Gastrocnemius medialis (tissue), 4 donors: ENCODE measurements around the gene AP3M1.

Source experiments
- CTCF ChIP-seq, 5 experiments: fragments of 450-650 bp in 3 of 5; fragments of 200-600 bp in 2 of 5; sonication (generic) in 2 of 5; IDR thresholded peaks in 4 of 5; conservative IDR thresholded peaks in 1 of 5; 1 replicate in 4 of 5; 2 replicates in 1 of 5; pipeline ENCODE4 v1.5.1; 2016 to 2019; ENCODE audit warnings: antibody characterized with exemption in 5 of 5, mild to moderate bottlenecking in 3 of 5, moderate library complexity in 3 of 5
- POLR2A ChIP-seq, 2 donors: fragments of 450-650 bp; IDR thresholded peaks; one replicate each; pipeline ENCODE4 v1.6.1; 2017; ENCODE audit warnings: antibody characterized with exemption in 2 of 2, mild to moderate bottlenecking in 2 of 2, moderate library complexity in 2 of 2

GRCh38 chr10:74076961-74077360, 73.7 kb downstream of the AP3M1 start:
- TF ChIP-seq CTCF (IDR thresholded peaks at IDR 0.05 in 4 of 5, conservative IDR thresholded peaks at IDR 0.05 in 1 of 5) (no peak), POLR2A (IDR thresholded peaks at IDR 0.05) (no peak)
